GF-D8 (cell line): ENCODE data around the gene CLDN7.
"Not testable (repeated sequence)": the region's sequence is repeated elsewhere in the genome, so short reads cannot be mapped to it uniquely, and the experiment has no call there.

Experiments
- DNase-seq: peaks from one replicate; lab custom pipeline; 2025; lab: John Stamatoyannopoulos, UW

Gene CLDN7

DNA sequence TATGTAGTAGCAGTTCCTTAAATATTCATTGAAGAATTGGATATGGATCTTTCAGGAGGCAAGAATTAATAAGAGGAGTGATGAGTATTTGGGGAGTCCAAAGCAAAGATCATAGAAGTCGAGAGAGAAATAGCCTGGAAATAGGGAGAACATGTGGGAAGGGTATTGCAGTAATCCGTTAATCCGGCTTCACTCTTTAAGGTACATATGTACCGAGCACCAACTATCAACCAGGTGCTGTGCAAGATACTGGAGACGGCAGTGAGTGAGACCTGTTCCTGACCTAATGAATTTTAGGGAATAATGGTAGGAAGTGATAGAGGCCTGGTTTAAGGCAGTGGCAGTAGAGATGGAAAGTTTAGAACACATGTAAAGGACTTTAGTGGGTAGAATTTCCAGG lies 9.2 kb downstream of the CLDN7 start:
- no peak for DNase-seq

DNA sequence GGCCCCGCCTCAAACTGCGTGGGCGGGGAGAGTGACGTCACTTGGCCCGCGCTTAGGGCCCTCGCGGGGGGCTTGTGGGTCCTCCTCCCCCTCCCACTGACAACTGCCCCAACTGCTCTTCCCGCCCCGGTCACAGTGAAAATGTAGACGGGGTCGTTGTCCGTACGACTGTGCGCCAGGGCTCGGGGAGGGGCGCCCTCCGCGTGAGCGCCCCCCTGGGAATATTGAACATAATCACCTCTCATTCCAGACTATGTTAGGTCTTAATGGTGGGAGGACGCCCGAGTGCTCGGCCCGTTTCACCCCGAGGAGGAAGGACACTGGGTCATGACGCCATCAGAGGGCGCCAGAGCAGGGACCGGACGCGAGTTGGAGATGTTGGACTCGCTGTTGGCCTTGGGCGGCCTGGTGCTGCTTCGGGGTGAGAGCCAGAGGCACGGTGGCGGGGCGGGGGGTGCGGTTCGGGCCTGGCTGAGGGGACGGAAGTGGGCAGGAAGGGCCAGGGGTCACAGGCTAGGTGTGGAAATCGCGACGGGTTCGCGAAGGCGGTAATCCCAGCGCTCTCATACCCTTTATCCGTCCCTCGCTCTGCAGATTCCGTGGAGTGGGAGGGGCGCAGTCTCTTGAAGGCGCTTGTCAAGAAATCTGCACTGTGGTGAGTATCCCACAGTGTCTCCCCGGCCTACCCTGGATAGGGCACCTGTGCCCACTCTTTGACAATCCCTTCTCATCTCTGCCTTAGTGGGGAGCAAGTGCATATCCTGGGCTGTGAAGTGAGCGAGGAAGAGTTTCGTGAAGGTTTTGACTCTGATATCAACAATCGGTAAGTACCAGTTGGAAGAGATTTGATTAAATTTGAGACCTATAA lies 9.9 kb downstream of the CLDN7 start, which contains the start of gene ELP5:
TSS of gene ELP5 (plus strand) at position 40 of the 868 bp plus-strand sequence. CDS start at position 376, 336 bp downstream.
- peak; percentile 55 for DNase-seq

DNA sequence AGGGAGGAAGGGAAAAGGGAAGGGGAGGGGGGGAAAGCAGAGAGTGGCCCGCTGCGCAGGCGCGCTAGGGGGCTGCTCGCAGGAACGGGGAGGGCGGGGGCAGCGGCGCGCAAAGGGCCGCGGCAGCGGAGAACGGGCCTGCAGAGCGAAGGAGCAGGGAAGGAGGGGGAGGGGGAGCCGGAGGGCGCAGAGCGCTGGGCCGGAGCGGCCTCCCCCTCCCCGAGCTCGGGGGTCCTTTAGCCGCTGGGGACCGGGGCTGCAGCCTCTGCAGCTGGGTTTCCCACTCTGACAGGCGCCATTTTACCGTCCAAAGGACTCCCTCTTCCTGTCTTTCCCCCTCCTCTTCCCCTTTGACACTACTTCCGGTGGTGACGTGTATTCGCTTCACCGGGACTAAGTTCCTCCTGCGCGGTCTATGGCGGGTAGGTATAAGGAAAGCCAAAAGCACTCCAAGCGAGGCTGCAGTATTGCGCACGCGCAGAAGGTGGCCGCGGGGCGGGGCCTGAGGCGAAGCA lies 10.6 kb downstream of the CLDN7 start, which contains the start of gene CTDNEP1:
TSS of gene CTDNEP1 (minus strand) at position 74 of the 515 bp plus-strand sequence. CDS start 438 bp downstream, outside the sequence.
- DNase-seq, result peak; percentile 88

DNA sequence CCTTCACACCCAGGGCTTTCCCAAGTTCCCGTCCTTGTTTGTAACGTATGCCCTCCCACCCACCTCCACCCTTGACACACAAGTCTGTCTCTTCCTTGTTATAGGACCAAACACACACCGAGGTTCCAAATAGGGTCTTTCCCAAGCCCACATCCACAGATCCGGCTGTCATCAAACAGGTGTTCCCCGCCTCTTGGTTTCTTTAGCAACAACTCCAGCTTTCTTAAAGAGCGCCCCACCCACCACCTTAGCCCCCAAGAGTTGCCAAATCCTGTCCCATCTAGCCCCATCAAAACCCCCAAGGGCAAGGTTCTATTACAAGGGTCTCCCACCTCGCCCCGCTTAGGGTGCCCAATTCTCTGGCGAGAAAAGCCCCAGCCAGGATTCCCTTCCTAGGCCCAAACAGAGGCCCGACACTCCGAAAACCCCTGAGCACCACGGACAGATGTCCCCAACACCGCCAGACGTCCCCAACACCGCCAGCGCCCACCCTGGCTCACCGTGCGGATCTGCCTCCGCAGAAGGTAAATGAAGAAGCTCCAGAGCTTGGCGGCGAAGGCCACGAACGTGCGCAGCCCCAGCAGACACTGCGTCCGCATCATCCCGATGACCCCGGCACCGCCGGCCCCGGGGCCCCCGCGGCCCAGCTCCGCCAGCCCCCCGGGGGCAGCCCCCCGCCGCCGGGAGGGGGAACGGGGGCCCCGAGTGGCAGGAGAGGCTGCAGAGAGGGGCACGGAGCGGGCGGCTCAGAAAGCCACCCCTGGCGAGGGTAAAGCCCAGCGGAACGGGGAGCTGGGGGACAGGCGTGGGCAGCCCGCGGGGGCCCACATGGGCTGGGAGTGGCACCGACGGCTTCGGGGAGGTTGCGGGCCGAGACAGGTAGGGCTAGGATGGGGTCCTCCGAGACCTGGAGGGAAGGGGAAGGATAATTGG lies 11.3 kb downstream of the CLDN7 start:
- DNase-seq, result no peak

DNA sequence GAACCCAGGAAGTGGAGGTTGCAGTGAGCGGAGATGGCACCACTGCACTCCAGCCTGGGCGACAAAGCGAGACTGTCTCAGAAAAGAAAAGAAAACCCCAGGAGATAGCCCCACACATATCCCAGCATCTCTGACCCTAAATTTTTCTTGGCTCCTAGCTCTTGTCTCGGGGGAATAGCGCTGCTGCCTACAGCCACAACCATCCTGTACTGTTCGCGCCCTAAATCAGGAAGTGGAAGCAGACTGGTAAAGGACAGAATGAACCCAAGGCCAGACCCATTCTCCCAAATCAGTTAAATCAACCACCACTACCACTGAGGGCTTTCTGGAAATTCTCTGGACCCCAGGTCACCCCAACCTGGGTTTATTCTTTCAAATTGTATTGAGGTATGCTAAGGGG lies 12.4 kb downstream of the CLDN7 start:
- peak; percentile 12 for DNase-seq

DNA sequence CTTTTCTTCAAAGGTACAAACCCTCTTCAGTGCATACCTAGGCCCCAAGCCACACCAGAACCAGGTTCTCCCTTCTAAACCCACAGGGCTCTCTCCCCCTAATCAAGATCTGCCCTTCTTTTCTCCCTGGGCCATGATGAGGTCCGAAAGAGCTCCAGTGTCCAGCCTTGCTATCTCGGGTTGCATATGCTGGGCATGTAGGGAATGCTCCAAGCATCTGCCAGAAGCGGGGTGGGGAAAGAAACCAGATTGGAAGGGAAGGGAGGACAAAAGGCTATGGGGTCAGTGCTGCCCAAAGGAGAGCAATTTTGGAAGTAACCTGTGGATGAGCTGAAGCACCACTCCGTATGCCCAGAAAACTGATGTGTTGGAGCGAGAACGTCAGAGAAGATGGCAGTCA lies 13.1 kb downstream of the CLDN7 start:
- DNase-seq, result no peak

DNA sequence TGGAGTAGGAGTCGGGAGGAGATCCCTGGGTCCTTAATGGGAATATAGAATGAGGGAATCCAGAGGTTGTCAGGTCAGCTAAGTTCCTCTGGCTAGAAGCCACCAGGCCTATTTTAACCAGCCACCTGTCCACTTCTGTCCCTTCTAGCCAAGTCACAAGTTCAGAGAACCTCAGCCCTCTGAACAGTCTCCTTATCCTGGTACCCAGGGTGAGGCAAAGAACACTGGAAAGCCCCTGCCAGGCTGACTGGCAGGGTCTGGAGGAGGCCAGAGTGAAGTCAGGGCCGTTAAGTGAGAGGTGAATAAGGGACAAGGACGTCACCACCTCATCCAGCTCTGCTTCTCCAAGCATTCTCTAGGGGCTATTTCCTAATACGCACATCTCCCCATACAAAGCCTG lies 13.5 kb downstream of the CLDN7 start:
- DNase-seq, result no peak

DNA sequence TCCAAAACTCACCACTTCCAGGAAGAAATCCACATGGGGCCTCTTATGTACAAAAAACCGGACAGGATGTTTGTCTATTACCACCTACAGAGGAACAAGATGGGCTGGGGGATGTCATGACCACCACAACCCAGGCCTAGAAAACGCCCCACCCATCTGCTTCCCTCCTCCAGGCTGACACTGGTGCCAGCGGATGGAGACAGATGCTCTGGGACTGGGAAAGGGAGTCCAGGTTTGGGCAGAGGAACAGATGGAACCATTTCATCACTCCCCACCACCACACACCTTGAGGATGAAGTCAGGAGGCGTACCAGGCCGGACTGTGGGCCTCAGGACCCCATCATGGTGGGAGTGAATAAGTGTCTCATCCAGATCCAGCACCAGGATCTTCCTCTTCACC lies 15.5 kb downstream of the CLDN7 start:
- DNase-seq, result no peak

DNA sequence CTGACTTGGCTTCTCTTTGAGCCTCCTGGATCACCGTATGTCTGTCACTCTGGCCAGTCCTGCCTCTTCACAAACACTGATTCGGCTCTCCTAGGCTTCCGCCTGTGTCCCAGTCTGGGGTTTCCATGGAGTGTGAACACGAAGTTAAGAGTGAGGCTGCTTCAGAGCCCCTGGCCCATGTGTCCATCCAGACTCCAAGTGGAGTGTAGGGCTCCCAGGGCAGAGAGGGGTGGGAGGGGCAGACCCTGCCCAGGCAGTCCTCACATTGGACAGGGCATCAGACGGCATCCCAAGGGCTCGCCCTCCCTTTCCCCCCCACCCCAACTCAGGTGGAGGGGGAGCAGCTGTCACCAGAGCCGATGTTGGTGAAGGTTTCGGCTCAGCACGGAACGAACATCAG lies 18.4 kb downstream of the CLDN7 start:
- DNase-seq, result not testable (repeated sequence)

DNA sequence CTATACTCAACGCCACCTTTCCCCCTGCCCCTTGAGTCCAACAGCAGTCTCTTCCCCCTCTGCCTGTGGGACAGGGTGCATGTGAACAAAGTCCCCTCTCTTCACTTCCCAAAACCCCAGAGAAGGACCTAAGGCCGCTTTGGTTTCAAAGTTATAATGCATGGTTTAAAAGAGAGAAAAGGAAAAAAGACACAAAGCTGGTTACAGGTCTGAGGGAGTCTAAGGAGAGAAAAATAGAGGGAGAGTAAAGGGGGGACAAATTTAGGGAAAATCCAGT lies 18.9 kb downstream of the CLDN7 start:
- DNase-seq, result no peak

DNA sequence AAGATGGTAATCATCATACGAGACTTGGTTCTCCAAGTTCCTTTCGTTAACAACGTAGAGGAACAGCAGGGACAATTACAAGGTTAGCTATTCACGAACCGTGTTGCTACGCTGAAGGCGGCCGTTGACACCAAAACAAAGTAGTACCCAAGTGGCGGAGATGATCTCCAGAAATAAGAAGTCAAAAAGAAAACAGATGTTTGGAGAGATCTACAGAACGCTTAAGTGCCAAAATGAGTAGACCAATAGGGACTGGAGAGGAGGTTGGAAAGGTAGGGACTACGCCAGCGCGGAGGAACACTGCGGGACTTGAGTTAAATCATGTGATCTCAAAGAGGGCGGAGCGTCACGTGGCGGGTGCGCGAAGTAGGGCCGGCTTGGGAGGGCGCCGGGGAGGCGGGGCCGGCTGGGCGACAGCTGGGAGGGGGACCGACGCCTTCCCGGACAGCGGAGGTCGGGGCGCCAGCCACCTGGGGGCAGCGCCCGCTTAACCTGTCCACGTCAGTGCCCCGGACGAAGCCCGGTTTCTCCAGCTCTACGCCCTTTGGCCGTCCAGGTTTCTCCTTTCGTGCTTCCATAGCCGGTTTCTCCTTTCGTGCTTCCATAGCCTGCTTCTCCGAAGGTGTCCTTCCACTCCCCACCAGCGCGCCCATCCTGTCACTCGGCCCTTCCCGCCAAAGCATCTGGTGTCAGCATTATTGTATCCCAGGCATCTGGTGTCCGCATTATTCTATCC lies 19.4 kb downstream of the CLDN7 start:
- DNase-seq, result peak; percentile 57

DNA sequence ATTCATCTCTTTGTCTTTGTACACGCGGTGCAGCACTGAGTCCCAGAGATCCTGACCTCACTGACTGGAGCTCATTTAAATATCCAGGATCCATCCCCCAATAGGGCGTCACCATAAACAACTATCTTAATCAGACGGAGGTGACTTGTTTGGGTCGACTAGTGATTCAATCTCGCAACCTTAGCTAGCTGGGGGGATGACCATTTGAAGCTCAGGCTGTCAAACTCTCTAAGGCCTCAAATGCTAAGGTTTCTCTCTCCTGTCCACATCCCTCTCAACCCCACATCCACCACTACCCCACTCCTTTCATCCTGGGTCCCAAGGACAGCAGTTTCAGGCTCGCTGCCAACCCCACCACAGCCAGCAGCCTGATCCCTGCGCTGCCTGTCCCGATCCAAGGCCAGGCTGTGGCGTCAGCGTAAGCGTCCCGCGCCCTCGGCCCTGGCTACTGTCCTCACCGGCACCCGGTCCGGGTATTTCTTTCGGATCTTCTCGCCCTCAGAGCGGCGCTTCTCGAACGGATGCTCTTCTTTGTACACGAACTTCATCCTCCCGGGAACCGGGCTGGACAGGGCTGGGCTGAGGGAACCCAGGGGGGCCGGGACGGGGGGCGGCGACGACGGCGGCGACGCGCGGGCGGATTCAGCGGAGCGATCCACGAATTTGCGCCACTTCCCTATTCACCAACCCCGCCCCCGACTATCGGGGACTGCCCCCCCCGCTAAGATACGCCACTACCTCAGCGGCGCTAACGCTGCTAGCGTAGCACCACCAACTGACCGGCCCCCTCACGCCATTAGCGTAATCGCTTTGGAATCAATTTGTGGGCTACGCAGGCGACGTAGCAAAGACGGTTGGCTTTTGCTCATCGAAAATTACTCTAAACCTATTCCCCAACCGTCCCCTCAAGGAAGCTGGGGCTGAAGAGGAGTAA lies 20.2 kb downstream of the CLDN7 start, which contains the start of gene GABARAP:
TSS of gene GABARAP (minus strand) at position 667 of the 934 bp plus-strand sequence. CDS start at position 548, 119 bp downstream.
- DNase-seq, result peak; percentile 42

DNA sequence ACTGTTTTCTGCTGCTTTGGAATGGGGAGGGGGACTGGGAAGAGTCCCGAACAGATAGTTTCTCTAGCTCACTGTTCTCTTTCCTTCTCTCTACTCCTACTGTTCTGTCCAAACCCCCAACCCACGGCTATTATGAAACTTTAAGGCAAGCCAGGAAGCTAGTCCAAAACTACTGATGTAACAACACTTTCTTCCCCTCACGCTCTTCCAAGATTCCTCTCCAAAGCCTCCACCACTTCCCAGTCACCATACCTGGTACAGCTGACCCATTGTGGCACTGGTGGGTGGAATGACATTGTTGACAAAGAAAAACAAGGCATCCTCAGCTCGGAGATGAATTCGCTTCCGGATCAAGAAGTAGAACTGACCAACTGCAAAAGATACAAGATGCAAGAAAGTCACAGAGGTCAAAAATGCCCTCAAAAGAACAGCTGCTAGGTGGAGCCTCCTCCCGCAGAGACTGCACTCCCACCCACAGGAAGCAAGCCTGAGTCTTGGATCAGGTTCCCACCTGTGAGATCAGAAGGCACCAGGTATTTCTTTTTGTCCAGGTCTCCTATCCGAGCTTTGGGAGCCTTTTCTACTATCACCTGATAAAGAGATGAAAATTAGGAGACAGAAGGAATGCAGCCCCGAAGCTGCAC lies 21.1 kb downstream of the CLDN7 start:
- DNase-seq, result no peak

DNA sequence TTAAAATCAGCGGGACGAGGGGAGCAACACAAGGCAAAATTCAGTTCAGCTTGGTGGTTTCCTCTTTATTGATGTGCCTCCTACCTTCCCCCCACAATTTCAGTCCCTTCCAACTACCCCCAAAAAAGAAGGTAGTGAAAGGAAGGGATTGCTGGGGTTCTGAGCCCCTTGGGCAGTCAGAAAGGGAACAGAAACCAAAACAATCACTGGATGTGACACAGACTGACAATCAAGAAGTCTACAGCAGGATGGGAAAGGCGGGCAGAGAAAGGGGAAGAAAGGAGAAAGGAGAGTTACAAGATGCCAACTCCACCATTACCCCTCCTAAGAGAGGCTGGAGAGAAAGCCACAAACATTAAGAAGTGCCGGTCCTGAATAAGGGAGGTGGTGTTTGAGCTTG lies 21.9 kb downstream of the CLDN7 start:
- DNase-seq, result no peak

DNA sequence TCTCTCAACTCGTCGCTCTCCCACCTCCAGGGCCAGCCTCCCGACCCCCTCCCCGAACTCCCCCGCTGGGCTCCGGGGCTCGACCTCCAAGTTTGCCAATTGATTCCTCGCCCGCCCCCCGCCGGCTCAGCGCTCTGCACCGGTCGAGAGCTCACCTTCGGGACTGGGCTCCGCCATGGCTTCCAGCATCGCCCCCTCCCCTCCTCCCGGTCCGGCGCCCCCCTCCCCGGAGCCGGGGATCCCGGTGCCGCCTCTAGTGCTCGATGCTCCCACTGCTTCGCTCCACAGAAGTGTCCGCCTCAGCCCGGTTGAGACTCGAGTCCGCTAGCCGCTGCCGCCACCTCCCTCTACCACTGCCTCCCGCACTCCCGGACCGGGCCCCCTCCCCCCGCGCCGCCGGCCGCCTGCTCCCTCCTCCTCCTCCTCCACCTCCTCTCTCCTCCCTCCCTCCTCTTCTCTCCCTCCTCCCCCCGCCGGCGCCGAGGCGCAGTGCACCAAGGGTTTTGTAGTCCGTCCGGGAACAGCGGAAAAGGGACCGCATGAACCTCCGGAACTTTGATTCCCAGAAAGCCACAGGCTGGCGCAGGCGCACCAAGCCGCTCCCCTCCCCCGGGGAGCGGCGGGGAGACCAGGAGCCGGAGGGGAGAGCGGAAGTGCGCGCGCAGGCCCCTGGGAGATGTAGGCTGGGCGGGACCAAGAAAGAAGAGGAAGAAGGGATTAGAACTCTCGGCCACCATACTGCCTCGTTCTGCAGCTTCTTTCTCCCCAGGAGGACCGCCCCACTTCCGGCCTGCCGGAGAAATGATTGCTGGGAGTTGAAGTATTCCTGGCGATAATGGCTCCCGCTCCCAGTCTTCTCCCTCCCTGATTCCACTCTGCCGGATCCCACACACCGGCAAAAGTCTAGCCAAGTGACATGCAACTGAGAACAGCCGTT lies 22.9 kb downstream of the CLDN7 start, which contains the start of gene PHF23:
TSS of gene PHF23 (minus strand) at position 367 of the 937 bp plus-strand sequence. CDS start at position 189, 178 bp downstream.
- peak; percentile 89 for DNase-seq

DNA sequence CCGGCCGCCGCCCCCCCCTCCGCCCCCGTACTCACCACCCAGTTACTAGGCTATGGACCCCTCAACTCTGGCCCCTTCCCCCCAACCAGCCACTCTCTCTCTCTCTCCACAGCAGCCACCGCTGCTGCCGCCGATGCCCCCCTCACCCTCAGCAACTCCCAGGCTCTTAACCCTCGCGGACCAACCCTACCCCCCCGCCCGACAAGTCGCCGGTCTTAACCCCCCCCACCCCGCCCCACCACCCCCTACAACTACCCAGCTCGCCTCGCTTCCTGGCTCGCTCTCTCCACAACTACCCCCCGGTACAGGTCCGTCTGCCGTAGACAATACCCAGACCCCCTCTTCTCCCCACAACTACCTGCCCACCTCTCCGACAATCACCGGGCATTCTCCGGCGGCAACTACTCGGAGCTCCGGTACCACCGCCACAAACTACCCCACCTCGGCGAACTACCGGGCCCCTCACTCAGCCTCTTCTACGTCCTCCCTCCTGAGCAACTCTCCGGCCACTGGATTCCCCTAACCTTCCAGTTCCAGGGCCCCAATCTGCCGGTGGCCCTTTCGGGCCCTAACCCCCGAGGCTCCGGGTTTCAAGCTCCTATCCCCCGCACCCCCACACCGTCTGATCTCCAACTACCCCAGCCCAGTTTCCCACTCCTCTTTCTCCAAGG lies 23.7 kb downstream of the CLDN7 start:
- no peak for DNase-seq

DNA sequence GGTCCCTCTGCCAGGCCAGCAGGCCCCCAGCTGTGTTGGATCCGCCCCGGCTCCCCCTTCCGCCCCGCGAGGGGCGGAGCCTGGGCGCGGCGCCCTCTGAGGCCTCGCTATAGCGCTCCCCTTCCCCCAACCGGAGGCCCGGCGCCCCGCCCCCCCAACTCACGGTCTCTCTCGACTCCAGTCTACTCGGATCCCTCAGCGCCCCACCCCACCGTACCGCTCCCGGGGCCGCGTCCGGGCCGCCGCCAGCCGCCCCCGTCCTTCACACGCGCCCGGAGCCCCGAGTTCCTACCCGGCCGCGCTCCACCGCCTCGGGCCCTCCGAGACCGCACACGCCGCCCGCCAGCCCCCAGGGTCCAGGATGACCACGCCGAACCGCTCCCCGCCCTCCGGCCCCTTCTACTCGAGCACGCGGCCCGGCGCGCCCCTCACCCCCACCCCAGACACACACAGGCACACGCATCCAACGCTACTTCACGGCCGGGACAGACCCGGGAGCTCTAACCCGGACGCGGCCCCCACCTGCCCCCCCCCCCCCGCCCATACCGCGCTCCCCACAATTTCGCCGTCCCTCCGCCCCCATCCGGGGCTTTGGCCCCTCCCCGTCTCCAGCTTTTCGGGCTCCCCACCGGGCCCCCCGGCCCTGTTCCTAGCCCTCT lies 24.4 kb downstream of the CLDN7 start:
- no peak for DNase-seq

DNA sequence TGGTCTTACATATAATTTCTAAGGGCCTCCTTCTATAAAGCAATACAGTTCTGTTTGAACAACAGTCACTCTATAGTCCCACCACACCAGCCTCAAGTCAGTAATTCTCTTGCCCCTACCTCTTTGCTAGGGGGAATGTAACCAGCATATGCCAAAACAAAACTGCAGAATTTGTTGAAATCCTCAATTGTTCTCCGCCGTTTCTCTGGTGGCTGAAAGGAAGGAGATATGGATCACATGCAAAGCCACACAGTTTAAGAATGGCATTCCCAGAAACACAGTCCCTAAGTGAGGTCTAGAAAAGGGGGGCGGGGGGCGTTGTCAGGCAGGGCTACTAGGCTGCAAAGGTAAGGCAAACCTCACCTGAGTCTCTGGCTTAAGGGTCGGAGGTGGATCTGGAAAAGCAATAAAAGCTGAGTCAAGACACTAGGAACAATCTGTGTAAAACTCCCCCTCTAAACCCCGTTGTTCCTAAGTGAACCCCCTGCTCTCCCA lies 25.0 kb downstream of the CLDN7 start:
- DNase-seq, result no peak
